HepG2 (cell line): ENCODE results near the gene SFXN2. TPM values are rescaled to one million over a fixed set of nuclear protein-coding genes. Genes with fewer than 3 reads are reported as not detected.

Source experiments
- FOXM1 ChIP-seq: sonication (generic); formaldehyde crosslinking; IDR thresholded peaks from 2 replicates; pipeline ENCODE4 v1.5.0; 2020; ENCODE audit warnings: missing genetic modification reagents
- GABPB1 ChIP-seq: IDR thresholded peaks from 2 replicates; pipeline ENCODE4 v1.6.1; 2016; ENCODE audit warnings: mild to moderate bottlenecking, missing genetic modification reagents, moderate library complexity, missing compliant biosample characterization
- HNF1B ChIP-seq: sonication (generic); formaldehyde crosslinking; IDR thresholded peaks from 2 replicates; pipeline ENCODE4 v1.5.1; 2020; ENCODE audit warnings: mild to moderate bottlenecking, moderate library complexity, missing genetic modification reagents
- KLF12 ChIP-seq: sonication (generic); formaldehyde crosslinking; IDR thresholded peaks from 2 replicates; pipeline ENCODE4 v1.4.0; 2020; ENCODE audit warnings: missing genetic modification reagents, borderline replicate concordance
- KLF16 ChIP-seq, 2 experiments: sonication (generic) in 1 of 2; formaldehyde crosslinking in 1 of 2; IDR thresholded peaks; 2 replicates each; pipeline versions ENCODE4 v1.6.1 to v1.8.0; 2016 to 2023; ENCODE audit warnings: missing genetic modification reagents in 2 of 2, missing compliant biosample characterization in 1 of 2
- MAFF ChIP-seq: IDR thresholded peaks from 2 replicates; pipeline ENCODE4 v1.6.1; 2011; ENCODE audit warnings: low read depth, low read length, improper control_type of control experiment
- MXD3 ChIP-seq: IDR thresholded peaks from 2 replicates; pipeline ENCODE4 v1.6.1; 2016; ENCODE audit warnings: mild to moderate bottlenecking, missing biosample characterization, missing genetic modification reagents
- NBN ChIP-seq: fragments of 450-650 bp; conservative IDR thresholded peaks from 2 replicates; pipeline ENCODE4 v1.6.1; 2017
- NCOR1 ChIP-seq: fragments of 200-600 bp; sonication (generic); IDR thresholded peaks from 2 replicates; pipeline ENCODE4 v1.7.0; 2017; ENCODE audit warnings: antibody characterized with exemption, low read length, borderline replicate concordance
- NFKBIZ ChIP-seq: IDR thresholded peaks from 2 replicates; pipeline ENCODE4 v1.6.1; 2018; ENCODE audit warnings: missing genetic modification reagents, missing compliant biosample characterization
- NFYB ChIP-seq: sonication (generic); formaldehyde crosslinking; IDR thresholded peaks from 2 replicates; pipeline ENCODE4 v1.4.0; 2020; ENCODE audit warnings: missing genetic modification reagents
- NFYC ChIP-seq: IDR thresholded peaks from 2 replicates; pipeline ENCODE4 v1.6.1; 2016; ENCODE audit warnings: missing genetic modification reagents, missing compliant biosample characterization
- RFXANK ChIP-seq: IDR thresholded peaks from 2 replicates; pipeline ENCODE4 v1.6.1; 2016
- RORA ChIP-seq: sonication (generic); formaldehyde crosslinking; IDR thresholded peaks from 2 replicates; pipeline ENCODE4 v1.5.0; 2020; ENCODE audit warnings: mild to moderate bottlenecking, missing genetic modification reagents, moderate library complexity
- SIX4 ChIP-seq: sonication (generic); formaldehyde crosslinking; IDR thresholded peaks from 2 replicates; pipeline ENCODE4 v1.4.0; 2020; ENCODE audit warnings: missing genetic modification reagents
- SP5 ChIP-seq: IDR thresholded peaks from 2 replicates; pipeline ENCODE4 v1.6.1; 2016; ENCODE audit warnings: low read depth, borderline replicate concordance
- ZMAT3 ChIP-seq: sonication (generic); formaldehyde crosslinking; conservative IDR thresholded peaks from 2 replicates; pipeline ENCODE4 v1.7.0; 2021; ENCODE audit warnings: missing genetic modification reagents
- ZMYM4 ChIP-seq: sonication (generic); formaldehyde crosslinking; IDR thresholded peaks from 2 replicates; pipeline ENCODE4 v1.8.1; 2023; ENCODE audit warnings: mild to moderate bottlenecking, missing genetic modification reagents
- ZNF350 ChIP-seq: sonication (generic); formaldehyde crosslinking; IDR thresholded peaks from 2 replicates; pipeline ENCODE4 v1.4.0; 2020; ENCODE audit warnings: mild to moderate bottlenecking, low read depth, missing genetic modification reagents, borderline replicate concordance
- polyA plus RNA-seq, 8 experiments: library from polyadenylated mRNA; depleted of rRNA in 3 of 8; stranded (reverse) in 7 of 8; unstranded in 1 of 8; fragments of >200 nt; fragmentation: Illumina TruSeq in 4 of 8; extraction: Trizol in 4 of 8; gene quantifications; 2 replicates each; pipeline versions ENCODE4 v1.2.1 to v1.2.3, GENCODE V29; 2011 to 2016; ENCODE audit warnings: low read depth in 4 of 8, missing spikeins in 1 of 8, mixed read lengths in 1 of 8; ENCODE audit not compliant: insufficient read depth in 1 of 8
- total RNA-seq, 5 experiments: library from RNA; depleted of rRNA; stranded (reverse); fragments of >200 nt; fragmentation: Illumina TruSeq; extraction: Trizol; gene quantifications; 2 replicates each; pipeline ENCODE4 v1.2.3, GENCODE V29; 2016; ENCODE audit warnings: low read depth in 1 of 5
- TF ChIP-seq, protein P1 (sequence below): sonication (generic); formaldehyde crosslinking; IDR thresholded peaks from 2 replicates; pipeline ENCODE4 v1.4.0; 2020; ENCODE audit warnings: missing genetic modification reagents, mild to moderate bottlenecking, borderline replicate concordance
- TF ChIP-seq, protein P2 (sequence below): sonication (generic); formaldehyde crosslinking; IDR thresholded peaks from 2 replicates; pipeline ENCODE4 v1.5.0; 2020; ENCODE audit warnings: mild to moderate bottlenecking, missing genetic modification reagents, borderline replicate concordance
- TF ChIP-seq, protein P3 (sequence below): IDR thresholded peaks from 2 replicates; pipeline ENCODE4 v1.6.1; 2016; ENCODE audit warnings: low read depth, borderline replicate concordance
- TF ChIP-seq, protein P4 (sequence below): sonication (generic); formaldehyde crosslinking; IDR thresholded peaks from 2 replicates; pipeline ENCODE4 v1.8.0; 2022; ENCODE audit warnings: low read depth, missing genetic modification reagents

The SFXN2 gene
- total and polyA plus RNA-seq, 2 of the 13 experiments (the other 11 are each of a cell fraction or from before 2014, with no cell fraction given): 12.8 to 21.1 TPM

GRCh38 chr10:102743588-102744373 lies 29.3 kb downstream of the SFXN2 start, which contains the start of gene WBP1L (continued):
- TF ChIP-seq, protein P1, sequence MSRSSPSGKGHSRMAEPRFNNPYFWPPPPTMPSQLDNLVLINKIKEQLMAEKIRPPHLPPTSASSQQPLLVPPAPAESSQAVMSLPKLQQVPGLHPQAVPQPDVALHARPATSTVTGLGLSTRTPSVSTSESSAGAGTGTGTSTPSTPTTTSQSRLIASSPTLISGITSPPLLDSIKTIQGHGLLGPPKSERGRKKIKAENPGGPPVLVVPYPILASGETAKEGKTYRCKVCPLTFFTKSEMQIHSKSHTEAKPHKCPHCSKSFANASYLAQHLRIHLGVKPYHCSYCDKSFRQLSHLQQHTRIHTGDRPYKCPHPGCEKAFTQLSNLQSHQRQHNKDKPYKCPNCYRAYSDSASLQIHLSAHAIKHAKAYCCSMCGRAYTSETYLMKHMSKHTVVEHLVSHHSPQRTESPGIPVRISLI (CRISPR knock-in tag): no peak
- TF ChIP-seq RFXANK (CRISPR knock-in tag): no peak
- TF ChIP-seq MXD3 (CRISPR knock-in tag): 0 out of 2 replicates have a peak, but pooled peaks have one; percentile 49
- TF ChIP-seq ZMYM4: peak; percentile 76
- TF ChIP-seq RORA (CRISPR knock-in tag): no peak
- peak; percentile 37; the same call in 1 of the 2 replicates for TF ChIP-seq HNF1B
- peak; percentile 79; the same call in 1 of the 2 replicates for TF ChIP-seq NCOR1
- TF ChIP-seq, protein P2, sequence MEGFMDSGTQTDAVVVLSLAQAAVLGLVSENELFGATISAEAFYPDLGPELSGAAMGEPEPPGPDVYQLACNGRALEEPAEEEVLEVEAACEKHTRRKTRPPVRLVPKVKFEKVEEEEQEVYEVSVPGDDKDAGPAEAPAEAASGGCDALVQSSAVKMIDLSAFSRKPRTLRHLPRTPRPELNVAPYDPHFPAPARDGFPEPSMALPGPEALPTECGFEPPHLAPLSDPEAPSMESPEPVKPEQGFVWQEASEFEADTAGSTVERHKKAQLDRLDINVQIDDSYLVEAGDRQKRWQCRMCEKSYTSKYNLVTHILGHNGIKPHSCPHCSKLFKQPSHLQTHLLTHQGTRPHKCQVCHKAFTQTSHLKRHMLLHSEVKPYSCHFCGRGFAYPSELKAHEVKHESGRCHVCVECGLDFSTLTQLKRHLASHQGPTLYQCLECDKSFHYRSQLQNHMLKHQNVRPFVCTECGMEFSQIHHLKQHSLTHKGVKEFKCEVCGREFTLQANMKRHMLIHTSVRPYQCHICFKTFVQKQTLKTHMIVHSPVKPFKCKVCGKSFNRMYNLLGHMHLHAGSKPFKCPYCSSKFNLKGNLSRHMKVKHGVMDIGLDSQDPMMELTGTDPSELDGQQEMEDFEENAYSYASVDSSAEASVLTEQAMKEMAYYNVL (CRISPR knock-in tag): peak; percentile 99
- TF ChIP-seq GABPB1 (CRISPR knock-in tag): peak; percentile 87
- peak; percentile 50; the same call in 1 of the 2 replicates for TF ChIP-seq ZNF350
- TF ChIP-seq NFKBIZ (CRISPR knock-in tag): no peak
- TF ChIP-seq NFYC (CRISPR knock-in tag): peak; percentile 98
- no peak for TF ChIP-seq ZMAT3 (CRISPR knock-in tag)
- TF ChIP-seq NBN: no peak
- no peak for TF ChIP-seq MAFF
- no peak for TF ChIP-seq FOXM1 (CRISPR knock-in tag)
- TF ChIP-seq, protein P3, sequence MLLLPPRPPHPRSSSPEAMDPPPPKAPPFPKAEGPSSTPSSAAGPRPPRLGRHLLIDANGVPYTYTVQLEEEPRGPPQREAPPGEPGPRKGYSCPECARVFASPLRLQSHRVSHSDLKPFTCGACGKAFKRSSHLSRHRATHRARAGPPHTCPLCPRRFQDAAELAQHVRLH (CRISPR knock-in tag): no peak
- TF ChIP-seq, protein P4, sequence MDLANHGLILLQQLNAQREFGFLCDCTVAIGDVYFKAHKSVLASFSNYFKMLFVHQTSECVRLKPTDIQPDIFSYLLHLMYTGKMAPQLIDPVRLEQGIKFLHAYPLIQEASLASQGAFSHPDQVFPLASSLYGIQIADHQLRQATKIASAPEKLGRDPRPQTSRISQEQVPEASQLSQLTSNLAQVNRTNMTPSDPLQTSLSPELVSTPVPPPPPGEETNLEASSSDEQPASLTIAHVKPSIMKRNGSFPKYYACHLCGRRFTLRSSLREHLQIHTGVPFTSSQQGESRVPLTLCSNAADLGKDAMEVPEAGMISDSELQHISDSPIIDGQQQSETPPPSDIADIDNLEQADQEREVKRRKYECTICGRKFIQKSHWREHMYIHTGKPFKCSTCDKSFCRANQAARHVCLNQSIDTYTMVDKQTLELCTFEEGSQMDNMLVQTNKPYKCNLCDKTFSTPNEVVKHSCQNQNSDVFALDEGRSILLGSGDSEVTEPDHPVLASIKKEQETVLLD (CRISPR knock-in tag): 0 out of 2 replicates have a peak, but pooled peaks have one; percentile 35
- TF ChIP-seq KLF12 (CRISPR knock-in tag): peak; percentile 82; the same call in 1 of the 2 replicates
- peak in 1 of 2 experiments; percentile 77; a peak in 1 of 4 replicates for TF ChIP-seq KLF16 (CRISPR knock-in tag; IDR thresholded peaks at IDR 0.05)
- TF ChIP-seq SIX4 (CRISPR knock-in tag): peak; percentile 46; the same call in 1 of the 2 replicates
- TF ChIP-seq NFYB: peak; percentile 96
- TF ChIP-seq SP5 (CRISPR knock-in tag): peak; percentile 45; the same call in 1 of the 2 replicates
